GM19240 (cell line): ENCODE measurements around the gene USP53.
A peak's percentile ranks its signal among the peaks of the same experiment; 100 is the strongest.
"Not testable (repeated sequence)": the region's sequence is repeated elsewhere in the genome, so short reads cannot be mapped to it uniquely, and the experiment has no call there.

ENCODE experiments used
- DNase-seq: peaks from one replicate; pipeline ENCODE4 v3.0.0; 2011; ENCODE audit warnings: low spot score; ENCODE audit not compliant: insufficient read length

USP53 gene

DNA sequence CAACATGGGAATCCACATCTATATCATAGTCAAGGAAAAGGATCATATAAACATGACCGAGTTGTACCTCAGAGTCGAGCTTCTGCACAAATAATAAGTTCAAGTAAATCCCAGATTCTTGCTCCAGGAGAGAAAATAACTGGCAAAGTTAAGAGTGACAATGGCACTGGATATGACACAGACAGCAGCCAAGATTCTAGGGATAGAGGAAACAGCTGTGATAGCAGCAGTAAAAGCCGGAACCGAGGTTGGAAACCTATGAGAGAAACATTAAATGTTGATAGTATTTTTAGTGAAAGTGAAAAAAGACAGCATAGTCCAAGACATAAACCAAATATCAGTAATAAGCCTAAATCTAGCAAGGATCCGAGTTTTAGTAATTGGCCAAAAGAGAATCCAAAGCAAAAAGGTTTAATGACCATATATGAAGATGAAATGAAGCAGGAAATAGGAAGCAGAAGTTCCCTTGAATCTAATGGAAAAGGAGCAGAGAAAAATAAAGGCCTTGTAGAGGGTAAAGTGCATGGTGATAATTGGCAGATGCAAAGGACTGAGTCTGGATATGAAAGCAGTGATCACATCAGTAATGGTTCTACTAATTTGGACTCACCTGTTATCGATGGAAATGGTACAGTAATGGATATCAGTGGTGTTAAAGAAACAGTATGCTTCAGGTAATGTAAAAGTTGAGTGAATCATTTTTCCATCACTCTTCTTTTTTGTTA, 59.0 kb downstream of the USP53 start:
- no peak for DNase-seq

DNA sequence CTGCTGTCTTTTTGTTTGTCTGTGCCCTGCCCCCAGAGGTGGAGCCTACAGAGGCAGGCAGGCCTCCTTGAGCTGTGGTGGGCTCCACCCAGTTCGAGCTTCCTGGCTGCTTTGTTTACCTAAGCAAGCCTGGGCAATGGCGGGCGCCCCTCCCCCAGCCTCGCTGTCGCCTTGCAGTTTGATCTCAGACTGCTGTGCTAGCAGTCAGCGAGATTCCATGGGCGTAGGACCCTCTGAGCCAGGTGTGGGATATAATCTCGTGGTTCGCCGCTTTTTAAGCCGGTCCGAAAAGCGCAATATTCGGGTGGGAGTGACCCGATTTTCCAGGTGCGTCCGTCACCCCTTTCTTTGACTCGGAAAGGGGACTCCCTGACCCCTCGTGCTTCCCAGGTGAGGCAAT, 67.0 kb downstream of the USP53 start:
- DNase-seq: not testable (repeated sequence)

DNA sequence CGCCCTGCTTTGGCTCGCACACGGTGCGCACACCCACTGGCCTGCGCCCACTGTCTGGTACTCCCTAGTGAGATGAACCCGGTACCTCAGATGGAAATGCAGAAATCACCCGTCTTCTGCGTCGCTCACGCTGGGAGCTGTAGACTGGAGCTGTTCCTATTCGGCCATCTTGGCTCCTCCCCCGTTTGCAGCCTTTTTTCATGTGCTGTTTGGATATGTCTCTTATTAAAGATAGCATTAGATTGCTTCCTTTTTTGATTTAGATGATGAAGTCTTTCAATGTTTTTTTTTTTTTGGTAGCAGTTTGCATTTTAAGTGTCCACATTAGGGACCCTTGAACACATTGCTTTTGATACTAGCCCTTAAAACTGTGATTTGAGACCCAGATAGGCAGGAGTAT, 67.4 kb downstream of the USP53 start:
- not testable (repeated sequence) for DNase-seq

DNA sequence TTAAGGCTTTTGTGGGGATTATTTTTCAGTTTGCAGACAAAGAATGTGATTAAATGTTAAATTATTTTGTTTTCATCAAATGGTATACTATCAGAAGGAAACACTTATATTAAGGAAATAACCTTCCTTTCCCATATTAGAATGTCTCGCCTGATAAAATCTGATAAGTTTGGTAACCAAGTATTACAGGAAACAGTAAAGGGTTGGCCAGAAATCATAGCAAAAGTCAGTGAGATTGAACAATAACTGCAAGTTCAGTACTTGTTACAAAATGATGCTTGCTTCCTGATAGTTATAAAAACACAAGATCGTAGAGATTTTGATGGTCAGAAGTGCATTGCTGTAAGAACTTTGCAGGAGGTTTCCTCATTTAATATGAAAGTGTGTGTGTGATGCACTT, 68.9 kb downstream of the USP53 start:
- no peak for DNase-seq

DNA sequence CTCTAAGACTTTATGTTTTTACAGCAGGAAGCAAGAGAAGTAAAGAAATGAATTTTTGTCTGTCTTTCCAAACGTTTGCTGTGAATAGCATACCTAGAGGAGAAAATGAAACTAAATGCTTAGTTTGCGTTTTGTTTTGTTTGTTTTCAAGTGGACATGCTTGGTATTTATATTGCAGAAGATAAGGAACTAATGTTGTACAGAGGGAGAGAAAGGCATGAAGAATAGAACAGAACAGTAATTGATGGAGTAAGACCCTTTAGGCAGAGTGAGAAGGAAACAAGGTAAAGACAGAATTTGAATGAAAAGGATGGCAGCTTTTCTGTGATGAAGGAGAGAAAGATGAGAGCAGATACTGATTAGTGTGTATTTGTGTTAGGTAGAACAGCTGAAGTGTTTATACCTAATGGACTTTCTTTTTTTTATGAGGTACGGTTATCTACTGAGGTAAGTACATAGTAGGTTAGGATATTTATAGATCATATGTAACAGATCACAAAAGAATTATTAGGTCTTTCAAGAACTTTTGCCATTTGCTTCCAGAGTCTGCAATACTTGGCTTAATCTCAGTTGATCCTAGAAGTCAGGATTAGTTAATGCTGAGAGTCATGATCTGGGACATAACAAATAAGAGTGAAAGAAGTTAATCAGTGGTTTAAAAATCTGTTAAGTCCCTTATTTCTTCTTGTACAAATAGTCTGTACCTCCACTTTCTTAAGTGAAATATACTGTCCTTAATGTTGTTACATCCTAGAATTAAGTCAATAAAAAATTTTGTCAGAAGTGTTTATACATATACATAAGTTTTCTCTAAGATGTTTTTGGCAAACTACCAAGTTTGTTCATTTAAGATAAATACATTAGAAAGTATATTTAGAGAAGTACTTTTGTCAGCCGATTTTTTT, 72.6 kb downstream of the USP53 start:
- no peak for DNase-seq

DNA sequence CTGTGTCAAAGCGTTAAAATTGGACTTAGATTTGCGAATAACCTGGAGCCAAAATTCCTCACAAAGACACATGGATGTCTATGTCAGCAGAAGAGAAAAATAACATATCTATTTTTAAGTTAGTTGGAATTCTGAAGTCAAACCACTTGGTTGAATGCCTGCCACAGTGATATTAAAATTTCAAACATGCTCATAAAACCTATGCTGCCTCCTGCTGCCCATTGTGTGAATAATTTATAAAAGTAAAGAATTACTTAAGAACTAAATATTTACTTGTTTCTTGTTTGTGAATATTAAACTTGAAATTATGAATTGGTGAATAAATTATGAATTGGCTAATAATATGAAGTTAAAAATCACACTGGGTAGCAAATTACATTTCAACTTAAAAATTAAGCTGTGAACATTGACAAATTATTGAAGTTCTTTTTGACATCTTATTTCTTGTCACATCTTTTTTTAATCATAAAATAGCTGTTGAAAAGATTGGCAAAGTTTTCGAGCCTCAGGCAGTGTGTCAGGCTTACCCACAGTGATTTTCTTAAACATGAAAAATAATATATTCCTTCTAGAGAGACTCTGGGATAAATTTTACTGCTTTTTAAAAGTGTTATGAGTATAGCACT, 74.0 kb downstream of the USP53 start:
- no peak for DNase-seq

DNA sequence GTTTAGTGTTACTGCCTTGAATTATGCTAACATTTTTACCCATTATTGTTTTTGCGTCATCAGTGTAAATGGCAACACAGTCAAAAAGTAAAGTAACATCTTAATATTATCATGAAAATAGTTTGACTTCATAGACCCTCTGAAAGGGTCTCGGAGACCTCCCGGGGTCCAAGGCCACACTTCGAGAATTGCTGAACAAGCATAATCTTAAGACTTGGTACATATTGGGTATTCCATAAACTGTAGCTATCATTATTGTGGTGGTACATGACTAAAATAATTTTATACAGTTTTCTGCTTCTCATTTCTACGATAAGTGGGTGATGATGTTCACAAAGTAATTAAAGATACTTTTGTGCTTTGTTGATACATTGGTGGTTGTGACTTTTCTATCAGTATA, 76.8 kb downstream of the USP53 start:
- no peak for DNase-seq

DNA sequence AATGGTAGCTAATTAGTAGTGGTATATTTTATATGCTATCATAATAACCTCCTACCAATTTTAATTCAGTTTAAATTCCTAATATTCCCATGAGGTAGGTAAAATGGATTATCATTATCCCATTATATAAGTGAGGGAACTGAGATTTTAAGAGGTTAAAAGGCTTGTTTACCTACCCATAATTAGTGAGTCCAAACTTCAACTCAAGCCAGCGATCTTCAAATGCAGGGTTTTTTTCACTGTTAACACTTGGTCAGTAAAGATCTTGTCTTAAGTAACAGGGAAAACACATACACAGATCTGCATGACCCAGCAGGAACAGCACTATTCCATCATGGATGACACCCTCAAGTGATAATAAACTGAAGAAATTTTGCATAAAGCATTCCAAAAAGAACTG, 78.1 kb downstream of the USP53 start:
- no peak for DNase-seq

DNA sequence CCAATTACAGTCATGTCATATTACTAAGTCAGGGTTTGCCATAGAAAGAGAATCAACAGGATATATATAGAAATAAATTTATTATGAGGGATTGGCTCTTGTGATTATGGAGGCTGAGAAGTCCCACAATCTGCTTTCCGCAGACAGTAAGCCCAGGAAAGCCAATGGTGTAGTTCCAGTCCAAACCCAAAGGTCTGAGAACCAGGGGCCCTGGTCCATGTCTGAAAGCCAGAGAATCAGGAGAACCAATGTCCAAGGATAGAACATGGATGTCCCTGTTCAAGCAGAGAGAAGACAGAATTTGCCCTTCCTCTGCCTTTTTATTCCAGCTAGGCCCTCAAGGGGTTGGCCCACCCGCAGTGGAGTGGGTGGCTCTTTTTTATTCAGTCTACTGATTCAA, 83.8 kb downstream of the USP53 start:
- no peak for DNase-seq

DNA sequence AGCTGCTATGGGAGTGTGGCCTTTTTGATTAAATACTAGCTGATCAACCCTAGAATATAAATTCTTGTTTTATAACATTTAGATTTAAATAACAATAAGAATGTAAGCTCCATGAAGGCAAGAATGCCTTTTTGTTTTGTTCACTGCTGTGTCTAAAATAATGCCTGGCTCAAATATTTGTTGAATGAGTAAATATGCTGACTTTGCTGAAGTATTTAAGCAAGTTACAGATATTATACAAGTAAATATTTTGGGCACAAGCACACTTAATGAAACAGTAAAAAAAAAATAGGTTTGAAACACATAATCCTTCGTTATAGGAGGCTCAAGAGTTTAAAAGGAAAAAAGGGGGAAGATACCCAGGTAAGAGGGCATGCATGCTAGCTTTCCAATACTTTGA, 85.3 kb downstream of the USP53 start:
- no peak for DNase-seq

DNA sequence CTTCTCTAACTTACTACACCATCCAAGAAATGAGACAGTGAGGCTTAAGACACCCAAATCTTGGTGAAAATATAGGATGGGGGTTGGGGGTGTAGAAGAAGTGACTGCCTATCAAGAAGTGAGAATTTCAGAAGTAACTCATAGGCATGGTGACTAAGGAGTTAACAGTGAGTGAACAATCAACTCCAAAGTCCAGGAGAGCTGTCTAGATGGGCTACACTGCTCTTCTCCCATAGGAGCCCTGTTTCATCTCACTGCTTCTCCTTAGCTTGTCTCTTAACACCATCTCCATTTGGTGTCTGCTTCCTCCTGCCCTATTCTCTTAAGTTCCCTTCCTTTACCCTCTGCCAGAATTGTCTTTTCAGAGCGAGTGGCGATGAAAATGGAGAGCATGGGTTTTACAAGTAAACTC, 86.8 kb downstream of the USP53 start:
- DNase-seq: no peak

DNA sequence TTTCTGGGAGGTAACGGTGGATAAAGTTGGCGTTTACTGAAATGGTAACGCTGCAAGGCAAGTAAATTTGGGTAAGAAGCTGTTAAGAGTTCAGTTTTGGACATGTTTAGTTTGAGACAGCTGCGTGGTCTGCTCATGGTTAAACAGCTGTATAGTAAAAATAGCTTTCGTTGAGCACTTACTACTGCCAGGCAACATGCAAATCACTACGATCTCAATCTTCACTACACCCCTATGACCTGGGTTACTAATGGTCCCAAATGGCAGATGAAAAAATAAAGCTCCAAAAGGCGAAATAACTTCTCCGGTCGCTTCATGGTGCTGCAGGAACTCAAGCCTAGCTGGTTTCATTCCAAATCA, 87.2 kb downstream of the USP53 start:
- DNase-seq: no peak

DNA sequence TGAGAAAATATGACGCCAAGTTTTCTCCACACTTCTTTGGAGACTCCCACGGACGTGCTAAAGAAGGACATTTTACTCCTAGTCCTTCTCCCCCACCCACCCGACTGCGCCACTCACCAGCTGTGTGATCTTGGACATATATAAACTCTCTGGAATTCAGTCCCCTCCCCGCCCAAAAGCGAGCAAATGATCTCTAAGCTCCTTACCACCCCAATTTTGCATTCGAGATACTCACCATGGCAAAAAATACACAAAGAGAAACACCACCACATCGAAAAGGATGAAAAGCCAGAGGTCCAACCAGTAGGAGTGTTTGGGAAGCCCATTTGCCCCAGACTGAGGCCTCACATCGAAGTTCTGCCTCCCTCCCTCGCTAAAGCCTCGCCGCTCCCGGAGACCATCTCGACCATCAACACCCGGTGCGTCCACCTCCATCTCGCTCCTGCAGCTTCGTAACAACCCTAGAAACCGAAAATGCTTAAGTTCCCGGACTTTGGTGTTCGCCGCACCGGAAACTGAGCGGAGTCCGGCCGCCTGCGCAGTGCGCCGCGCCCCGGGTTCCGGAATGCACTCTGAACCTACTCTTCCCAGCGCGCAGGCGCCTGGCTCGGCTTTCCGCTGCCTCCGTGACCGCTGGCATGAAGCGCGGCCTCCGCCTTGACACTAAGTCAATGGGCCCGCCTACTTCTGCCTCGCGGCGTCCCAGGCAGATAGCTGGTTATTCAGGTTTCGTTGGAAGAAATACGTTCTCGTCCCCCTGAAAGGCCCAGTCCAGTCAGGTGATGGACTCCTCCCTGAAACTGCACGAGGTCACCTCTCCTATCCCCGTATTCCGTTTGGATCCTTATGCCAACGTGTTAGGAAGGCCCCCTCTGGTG, 87.8 kb downstream of the USP53 start:
- peak; percentile 59 for DNase-seq

DNA sequence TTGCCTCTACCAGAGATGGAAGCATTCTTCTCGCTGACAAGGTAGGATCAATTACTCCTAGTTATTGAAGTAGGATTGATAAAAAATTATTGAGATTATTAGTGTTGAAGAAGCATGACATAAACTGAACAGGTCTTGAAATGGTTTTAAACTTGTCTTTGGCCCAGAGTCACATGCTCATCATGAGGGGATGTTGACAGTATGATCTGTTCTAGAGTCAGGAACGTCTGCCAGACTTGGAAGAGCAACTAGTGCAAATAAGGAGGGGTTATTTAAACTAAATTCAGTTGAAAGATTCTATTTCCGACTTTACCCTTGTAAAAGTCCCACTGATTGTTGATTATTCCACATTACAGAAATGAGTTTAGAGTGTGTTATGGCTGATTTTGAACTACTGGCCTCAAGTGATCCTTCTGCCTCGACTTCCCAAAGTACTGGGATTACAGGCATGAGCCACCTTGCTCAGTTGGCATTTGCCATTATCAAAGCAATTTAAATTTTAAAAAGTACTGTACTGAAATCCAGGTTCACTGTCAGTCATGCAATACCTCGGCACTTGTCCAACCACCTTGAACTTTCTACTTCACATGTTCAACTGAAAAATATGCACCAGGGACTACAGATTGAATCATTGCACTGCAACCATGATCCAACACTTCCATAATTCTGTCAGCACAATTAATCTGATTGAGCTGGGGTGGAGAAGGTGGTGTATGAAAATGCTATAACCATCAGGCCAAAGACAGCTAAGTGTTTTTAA, 89.7 kb downstream of the USP53 start:
- no peak for DNase-seq

DNA sequence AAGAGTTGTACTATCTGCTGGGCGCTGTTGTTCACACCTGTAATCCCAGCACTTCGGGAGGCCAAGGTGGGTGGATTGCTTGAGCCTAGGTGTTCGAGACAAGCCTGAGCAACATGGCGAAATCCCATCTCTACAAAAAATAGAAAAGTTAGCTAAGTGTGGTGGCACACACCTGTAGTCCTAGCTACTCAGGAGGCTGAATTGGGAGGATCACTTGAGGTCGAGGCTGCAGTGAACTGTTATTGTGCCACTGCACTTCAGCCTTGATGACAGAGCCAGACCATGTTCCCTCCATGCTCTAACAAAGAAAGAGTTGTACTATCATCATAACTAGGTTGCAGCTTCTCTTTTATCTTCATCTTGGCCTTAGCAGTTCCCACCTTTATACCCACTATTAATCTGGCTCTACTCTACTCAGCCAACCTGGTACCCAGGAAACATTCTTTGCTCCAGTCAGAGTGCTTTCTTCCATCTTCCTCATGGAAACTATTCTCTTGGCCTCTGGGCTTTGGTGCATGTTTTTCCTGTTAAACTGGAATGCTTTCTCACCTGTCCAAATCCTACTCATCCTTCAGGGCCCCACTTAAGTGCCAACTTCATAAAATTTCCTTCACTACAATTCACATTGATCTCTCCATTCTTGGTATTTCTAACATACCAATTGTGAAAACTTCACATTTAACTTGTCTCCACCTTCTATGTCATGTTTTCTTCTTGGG, 91.2 kb downstream of the USP53 start:
- no peak for DNase-seq

DNA sequence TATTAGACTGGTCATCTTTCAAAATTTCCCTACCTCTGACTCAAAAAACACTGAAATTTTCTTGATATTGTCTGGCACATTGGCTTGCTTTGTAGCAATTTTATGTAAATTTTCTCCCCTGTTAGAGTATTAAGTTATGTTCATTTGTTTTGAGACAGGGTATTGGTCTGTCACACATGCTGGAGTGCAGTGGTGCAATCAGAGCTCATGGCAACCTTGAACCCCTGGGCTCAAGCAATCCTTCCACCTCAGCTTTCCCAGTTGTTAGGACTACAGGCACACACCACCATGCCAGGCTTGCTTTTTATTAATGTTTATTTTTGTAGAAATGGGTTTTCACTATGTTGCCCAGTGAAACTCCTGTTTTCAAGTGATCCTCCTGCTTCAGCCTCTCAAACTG, 91.9 kb downstream of the USP53 start:
- DNase-seq: no peak

DNA sequence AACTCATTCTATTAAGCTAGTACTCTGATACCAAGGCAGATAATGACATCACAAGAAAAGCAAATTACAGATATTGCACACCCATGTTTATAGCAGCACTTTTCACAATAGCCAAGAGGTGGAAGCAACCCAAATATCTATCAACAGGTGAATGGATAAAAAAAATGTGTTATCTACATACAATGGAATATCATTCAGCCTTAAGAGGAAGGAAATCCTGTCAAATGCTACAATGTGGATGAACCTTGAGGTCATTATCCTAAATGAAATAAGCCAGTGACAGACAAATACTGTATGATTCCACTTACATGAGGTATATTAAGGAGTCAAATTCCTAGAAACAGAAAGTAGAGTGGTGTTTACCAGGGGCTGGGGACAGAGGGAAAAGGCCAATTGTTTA, 95.1 kb downstream of the USP53 start:
- DNase-seq: no peak

DNA sequence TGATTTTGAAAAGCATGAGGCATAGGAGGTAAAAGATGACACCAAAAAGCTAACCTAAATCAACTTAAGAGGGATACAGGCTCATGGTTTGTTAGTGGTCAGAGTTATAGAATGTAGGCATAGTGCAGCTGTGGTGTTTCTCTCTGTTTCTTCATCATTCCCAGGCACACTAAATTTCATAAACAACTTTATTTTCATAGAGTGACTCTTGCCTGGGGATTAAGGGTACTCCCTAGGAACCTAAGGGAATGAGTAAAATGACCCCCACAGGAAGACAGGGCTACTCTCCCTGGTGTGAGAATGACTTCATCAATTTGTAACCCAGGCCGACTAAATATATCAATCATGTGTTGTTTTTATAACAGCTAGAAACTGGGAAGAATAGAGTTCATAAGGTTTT, 98.3 kb downstream of the USP53 start:
- DNase-seq: no peak

DNA sequence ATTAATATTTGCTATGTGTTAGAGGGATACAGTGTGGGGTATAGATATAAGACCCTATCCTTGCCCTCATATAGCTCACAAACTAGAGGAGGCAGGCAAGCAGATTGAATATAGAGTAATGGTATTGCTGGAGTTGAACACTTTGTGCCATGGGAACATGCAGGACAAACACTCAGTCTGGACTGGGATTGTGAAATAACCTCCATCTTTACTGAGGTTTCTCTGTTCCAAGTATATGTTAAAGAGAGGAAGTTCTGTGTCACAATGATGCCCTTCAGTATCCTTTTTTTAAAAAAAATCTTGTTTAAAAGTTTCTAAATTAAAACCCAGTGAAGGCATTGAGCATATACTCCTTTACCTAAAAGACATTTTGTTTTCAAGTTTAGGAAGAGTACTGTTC, 100.7 kb downstream of the USP53 start:
- DNase-seq: no peak

DNA sequence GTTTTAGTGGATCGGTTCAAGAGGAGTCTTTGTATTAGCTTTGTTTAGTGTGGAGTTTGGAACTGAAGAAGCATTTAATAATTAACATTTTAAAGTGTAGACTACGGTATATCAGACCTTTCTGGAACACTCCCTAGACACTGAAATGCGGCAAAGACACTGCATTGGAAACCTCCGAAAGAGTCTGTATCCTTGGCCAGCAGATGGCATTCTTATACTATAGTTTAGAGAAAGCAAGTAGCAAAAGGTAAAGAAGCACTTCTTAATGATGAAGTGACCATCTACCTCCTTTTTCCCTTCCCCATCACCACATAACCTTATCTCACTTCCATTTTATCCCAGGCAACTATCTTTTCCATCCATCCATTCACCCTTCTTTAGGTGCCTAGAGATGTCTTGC, 101.8 kb downstream of the USP53 start:
- no peak for DNase-seq
